ENCODE results near the gene PTPA. TPM values are rescaled to one million over a fixed set of nuclear protein-coding genes. Genes with fewer than 3 reads are reported as not detected.

Gene PTPA
- total RNA-seq, 1 experiment from 2014 or later = 182 TPM

- peak; percentile 85 to 95 for DNase-seq
- peaks cover 43% of the 10 kb centered on the region for H3K4me1 ChIP-seq (replicated peaks; ENCODE audit: insufficient read depth)
These were observed 28.8 kb downstream of the PTPA start for GRCh38 chr9:129139993-129140396.

GRCh38 chr9:129140397-129141065 lies 29.3 kb downstream of the PTPA start:
- no peak overlapping the region for H2AFZ ChIP-seq
- TSS peak; percentile 76 for BruUV-seq (replicated peaks)
- no peaks in the 10 kb centered on the region for H4K20me1 ChIP-seq (ENCODE audit: insufficient read depth)
- 0 out of 2 replicates have a peak, but pooled peaks cover 5% of the 10 kb centered on the region for H3K36me3 ChIP-seq (ENCODE audit: low read depth)
- H3K4me2 ChIP-seq = peak overlapping the region; percentile 100
- TF ChIP-seq CTCF (conservative IDR thresholded peaks at IDR 0.05) (no peak), EZH2 (IDR thresholded peaks at IDR 0.05; ENCODE audit: low read depth) (no peak)
- H3F3A ChIP-seq (ENCODE audit: insufficient read depth, low read depth) = peaks cover 40% of the 10 kb centered on the region; the same call in 1 of the 2 replicates
- H3K27ac ChIP-seq = peak overlapping the region; percentile 100
- CTCF ChIA-PET = interaction anchor here (0.6 to 2.7 kb wide), 13 partner anchors 9 to 483 kb away, joined by 3 to 21 read pairs (median 4); partner anchors contain the start of gene IER5L
- H3K27me3 ChIP-seq (ENCODE audit: insufficient read depth, low read depth) = no peaks in the 10 kb centered on the region
- POLR2A ChIA-PET (ENCODE audit: unreplicated experiment) = interaction anchor here (0.6 to 1.7 kb wide), 16 partner anchors 27 to 637 kb away, joined by 3 to 22 read pairs (median 5); partner anchors contain the start of gene IER5L
- H3K4me1 ChIP-seq (replicated peaks; ENCODE audit: insufficient read depth) = peaks cover 49% of the 10 kb centered on the region
- H3K9me2 ChIP-seq (ENCODE audit: insufficient read depth) = no peaks in the 10 kb centered on the region
- no peaks in the 10 kb centered on the region for H3K9me3 ChIP-seq (ENCODE audit: insufficient read depth, low read depth)
- peak overlapping the region; percentile 91 for H3K4me3 ChIP-seq
- peaks cover 19% of the 10 kb centered on the region for H3K79me2 ChIP-seq (ENCODE audit: low read depth)
- intact Hi-C loops (cut with micrococcal nuclease; ENCODE audit: unreplicated experiment) = loop anchor here (1.0 kb wide), 6 partner anchors 27 to 430 kb away; no protein-coding TSS in a partner anchor
- DNase-seq = peak; percentile 44 to 70

More at GRCh38 chr9:129139993-129140396, 28.8 kb downstream of the PTPA start:
- TF ChIP-seq CTCF (conservative IDR thresholded peaks at IDR 0.05) (no peak), EZH2 (IDR thresholded peaks at IDR 0.05; ENCODE audit: low read depth) (no peak)
- POLR2A ChIA-PET (ENCODE audit: unreplicated experiment) = interaction anchor here (0.6 to 1.7 kb wide), 15 partner anchors 27 to 637 kb away, joined by 3 to 22 read pairs (median 5); partner anchors contain the start of gene IER5L
- H3K9me2 ChIP-seq (ENCODE audit: insufficient read depth) = no peaks in the 10 kb centered on the region
- peak overlapping the region; percentile 100 for H3K4me2 ChIP-seq
- H3K36me3 ChIP-seq (ENCODE audit: low read depth) = 0 out of 2 replicates have a peak, but pooled peaks cover 5% of the 10 kb centered on the region
- H3K27ac ChIP-seq = peak overlapping the region; percentile 100
- no peak overlapping the region for H2AFZ ChIP-seq
- TSS peak; percentile 85 for BruUV-seq (replicated peaks)
- H3K79me2 ChIP-seq (ENCODE audit: low read depth) = peaks cover 19% of the 10 kb centered on the region
- intact Hi-C loops (cut with micrococcal nuclease; ENCODE audit: unreplicated experiment) = loop anchor here (1.0 kb wide), 9 partner anchors 27 to 484 kb away; no protein-coding TSS in a partner anchor
- no peaks in the 10 kb centered on the region for H3K9me3 ChIP-seq (ENCODE audit: insufficient read depth, low read depth)
- H3K27me3 ChIP-seq (ENCODE audit: insufficient read depth, low read depth) = no peaks in the 10 kb centered on the region
- no peaks in the 10 kb centered on the region for H4K20me1 ChIP-seq (ENCODE audit: insufficient read depth)
- H3K4me3 ChIP-seq = peak overlapping the region; percentile 91
- CTCF ChIA-PET = interaction anchor here (0.5 to 2.7 kb wide), 14 partner anchors 9 to 643 kb away, joined by 3 to 21 read pairs (median 4); partner anchors contain the start of gene IER5L
- peaks cover 35% of the 10 kb centered on the region; the same call in 1 of the 2 replicates for H3F3A ChIP-seq (ENCODE audit: insufficient read depth, low read depth)

Data from PC-9 (cell line).